ENCODE data around the gene DCC.
A peak's percentile ranks its signal among the peaks of the same experiment; 100 is the strongest.

Gene DCC

DNA sequence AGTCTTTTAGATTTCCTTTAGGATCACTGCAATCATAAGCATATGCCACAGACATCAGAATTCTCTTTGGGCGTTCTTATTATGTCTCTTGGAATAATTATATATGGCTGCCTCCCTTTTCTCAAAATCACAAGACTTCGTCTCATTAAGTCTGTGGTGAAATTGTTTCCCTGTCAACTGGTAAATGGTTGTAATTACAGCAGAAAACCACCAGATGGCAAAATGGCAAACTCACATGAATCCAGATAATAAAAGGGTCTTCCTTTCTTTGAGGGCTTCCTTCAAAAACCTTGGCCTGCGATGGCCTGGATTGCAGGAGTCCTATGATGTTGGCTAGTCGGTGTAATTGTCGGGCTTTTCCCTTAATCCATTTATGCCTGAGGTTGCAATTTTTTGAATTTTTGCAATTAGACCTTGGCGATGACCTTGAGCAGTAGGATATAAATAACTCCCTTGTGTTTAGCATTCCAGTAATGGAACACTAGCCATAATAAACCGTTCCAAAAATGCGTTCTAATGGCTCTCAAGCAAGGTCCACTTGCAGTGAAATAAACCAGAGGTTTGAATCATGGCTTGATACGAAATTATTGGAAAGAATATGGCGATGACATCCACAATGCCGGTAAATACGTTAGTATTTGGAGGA is 1228.1 kb downstream of the DCC start:
- ChIA-PET CTCF (no interaction called here), POLR2A (ENCODE audit: low non-redundant PET) (no interaction called here)

More for the DNA sequence above, 1228.1 kb downstream of the DCC start:
- H3K27ac ChIP-seq = no peak overlapping the region
- peak; percentile 4 for DNase-seq (ENCODE audit: low spot score)
- TF ChIP-seq, protein P1, sequence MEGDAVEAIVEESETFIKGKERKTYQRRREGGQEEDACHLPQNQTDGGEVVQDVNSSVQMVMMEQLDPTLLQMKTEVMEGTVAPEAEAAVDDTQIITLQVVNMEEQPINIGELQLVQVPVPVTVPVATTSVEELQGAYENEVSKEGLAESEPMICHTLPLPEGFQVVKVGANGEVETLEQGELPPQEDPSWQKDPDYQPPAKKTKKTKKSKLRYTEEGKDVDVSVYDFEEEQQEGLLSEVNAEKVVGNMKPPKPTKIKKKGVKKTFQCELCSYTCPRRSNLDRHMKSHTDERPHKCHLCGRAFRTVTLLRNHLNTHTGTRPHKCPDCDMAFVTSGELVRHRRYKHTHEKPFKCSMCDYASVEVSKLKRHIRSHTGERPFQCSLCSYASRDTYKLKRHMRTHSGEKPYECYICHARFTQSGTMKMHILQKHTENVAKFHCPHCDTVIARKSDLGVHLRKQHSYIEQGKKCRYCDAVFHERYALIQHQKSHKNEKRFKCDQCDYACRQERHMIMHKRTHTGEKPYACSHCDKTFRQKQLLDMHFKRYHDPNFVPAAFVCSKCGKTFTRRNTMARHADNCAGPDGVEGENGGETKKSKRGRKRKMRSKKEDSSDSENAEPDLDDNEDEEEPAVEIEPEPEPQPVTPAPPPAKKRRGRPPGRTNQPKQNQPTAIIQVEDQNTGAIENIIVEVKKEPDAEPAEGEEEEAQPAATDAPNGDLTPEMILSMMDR (conservative IDR thresholded peaks at IDR 0.05; ENCODE audit: low read depth) = peak; percentile 52

Data from RWPE1 (cell line).